NCI-H146 treated with DMSO at 0.1 percent for 48 hours (cell line): ENCODE measurements around the gene HEATR5B.
"Not testable (repeated sequence)": the region's sequence is repeated elsewhere in the genome, so short reads cannot be mapped to it uniquely, and the experiment has no call there.

ENCODE experiments used
- DNase-seq: peaks from one replicate; lab custom pipeline; 2025; ENCODE audit not compliant: unreplicated experiment; lab: John Stamatoyannopoulos, UW

Gene HEATR5B

DNA sequence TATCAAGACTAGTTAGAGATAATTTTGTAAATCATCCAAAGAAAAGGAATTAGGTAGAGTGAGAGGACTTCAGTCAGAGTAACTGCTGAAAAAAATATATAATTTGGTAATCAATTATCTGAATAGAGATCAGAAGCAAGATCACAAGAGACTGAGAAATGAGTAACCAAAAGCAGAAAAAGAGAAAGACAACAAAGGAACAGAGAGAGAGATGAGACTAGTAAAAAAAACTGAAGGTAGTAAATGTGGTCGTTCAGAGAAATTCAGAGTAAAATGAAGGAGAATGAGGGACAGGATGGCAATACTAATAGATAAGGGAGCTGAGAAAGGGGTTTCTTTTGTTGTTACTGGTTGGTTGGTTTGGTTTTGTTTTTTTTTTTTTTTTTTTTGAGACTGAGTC lies 134.3 kb downstream of the HEATR5B start:
- no peak for DNase-seq

DNA sequence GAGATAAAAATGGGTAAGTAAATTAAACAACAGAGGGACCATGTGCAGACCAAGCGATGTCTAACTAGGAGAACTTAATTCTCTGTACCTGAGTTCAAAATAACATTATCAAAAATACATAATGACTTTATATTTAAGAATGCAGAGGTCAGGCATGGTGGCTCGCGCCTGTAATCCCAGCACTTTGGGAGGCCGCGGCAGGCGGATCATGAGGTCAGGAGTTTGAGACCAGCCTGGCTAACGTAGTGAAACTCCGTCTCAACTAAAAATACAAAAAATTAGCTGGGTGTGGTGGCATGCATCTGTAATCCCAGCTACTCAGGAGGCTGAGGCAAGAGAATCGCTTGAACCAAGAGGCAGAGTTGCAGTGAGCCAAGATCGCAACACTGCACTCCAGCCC lies 138.9 kb downstream of the HEATR5B start:
- not testable (repeated sequence) for DNase-seq

DNA sequence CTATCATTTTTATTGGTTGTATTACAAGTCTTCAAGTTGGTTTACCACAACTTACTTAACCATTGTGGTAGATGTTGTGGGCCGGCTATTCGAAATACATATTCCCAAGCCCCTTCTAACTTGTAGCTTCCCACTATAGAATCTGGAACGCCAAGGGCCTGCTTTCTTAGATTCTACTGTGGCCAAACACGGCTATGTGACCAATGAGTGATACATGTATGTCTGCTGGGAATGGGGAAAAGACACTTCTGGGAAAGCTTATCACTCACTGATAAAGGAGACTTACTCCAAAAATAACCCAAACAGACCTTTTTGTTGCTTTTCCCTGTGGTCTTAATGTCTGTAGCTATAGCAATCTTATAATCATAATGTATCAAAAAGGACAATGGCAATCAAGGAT lies 142.3 kb downstream of the HEATR5B start:
- DNase-seq, result no peak

DNA sequence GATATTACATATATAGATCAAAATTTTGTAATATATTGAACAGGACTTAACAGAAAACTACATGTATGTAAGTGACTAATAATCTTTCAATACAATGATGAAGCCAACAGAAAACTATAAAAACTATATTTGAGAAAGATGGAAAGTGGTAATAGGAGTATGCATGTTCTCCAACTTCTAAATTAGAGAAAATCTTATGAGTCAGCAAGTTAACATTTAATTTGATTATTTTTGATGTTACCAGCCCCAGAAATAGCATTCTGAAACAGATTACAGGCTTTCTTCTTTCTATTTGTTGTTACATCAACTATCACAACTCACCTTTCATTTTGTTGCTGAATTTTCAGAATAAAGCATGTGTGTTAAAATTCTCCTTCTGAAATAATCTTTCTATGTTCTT lies 147.6 kb downstream of the HEATR5B start:
- DNase-seq, result not testable (repeated sequence)

DNA sequence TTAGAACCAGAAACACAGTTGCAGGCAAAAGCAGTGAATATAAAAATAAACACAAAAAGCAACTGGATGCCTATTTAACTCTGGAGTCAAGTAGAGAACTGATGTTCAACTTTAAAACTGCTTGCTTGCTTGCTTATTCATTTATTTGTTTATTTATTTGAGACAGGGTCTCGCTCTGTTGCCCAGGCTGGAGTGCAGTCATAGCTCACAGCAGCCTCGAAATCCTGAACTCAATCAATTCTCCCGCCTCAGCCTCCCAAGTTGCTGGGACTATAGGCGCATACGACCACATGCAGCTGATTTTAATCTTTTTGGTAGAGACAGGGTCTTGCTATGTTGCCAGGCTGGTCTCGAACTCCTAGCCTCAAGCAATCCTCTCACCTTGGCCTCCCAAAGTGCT lies 152.5 kb downstream of the HEATR5B start:
- not testable (repeated sequence) for DNase-seq
